HG03460 (cell line): ENCODE data around the gene CDKN1C.

Experiments used
- ATAC-seq: cut with Tn5 transposase; IDR thresholded peaks from one replicate; pipeline ENCODE4 v1.9.1; 2021; ENCODE audit not compliant: unreplicated experiment

CDKN1C gene

DNA sequence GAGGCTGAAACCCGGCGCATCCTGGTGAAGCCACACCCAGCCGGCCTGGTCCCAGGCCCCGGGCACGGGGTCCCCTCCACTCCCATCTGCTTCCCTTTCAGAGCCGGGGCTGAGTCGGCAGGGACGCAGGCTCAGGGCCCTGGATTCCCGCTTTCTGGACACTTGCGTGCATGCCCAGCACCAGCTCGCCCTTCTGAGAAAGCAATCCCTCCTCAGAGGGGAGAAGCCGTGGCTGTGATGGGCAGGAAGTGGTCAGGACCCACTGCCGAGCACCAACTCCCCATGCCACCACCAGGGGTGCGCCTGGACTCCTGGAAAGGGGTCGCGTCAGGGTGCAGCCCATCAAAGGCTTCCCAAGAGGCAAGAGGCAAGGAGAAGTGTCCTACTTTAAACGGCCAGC, 15.1 kb downstream of the CDKN1C start:
- no peak for ATAC-seq

GRCh38 chr11:2869561-2870427, 15.8 kb downstream of the CDKN1C start:
- ATAC-seq: no peak

DNA sequence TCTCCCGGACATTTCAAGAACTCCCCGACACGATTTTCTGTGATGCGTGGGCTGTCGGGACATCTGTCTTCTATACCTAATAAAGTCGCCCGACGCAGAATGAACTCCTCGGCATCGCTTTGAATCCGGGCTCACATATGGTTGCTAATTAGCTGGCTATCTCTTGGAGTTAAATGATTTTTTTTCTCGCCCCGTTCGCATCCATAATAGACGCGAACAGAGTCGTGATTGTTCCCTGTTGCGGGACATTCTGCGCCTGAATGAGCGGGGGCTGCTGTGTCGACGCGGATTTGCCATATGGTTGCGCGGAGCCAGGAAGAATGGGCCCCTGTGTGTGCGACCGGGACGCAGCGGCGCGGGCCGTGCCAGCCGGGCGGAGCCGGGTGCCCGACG, 16.4 kb downstream of the CDKN1C start:
- ATAC-seq: no peak

GRCh38 chr11:2868506-2869133, 17.0 kb downstream of the CDKN1C start:
- no peak for ATAC-seq

DNA sequence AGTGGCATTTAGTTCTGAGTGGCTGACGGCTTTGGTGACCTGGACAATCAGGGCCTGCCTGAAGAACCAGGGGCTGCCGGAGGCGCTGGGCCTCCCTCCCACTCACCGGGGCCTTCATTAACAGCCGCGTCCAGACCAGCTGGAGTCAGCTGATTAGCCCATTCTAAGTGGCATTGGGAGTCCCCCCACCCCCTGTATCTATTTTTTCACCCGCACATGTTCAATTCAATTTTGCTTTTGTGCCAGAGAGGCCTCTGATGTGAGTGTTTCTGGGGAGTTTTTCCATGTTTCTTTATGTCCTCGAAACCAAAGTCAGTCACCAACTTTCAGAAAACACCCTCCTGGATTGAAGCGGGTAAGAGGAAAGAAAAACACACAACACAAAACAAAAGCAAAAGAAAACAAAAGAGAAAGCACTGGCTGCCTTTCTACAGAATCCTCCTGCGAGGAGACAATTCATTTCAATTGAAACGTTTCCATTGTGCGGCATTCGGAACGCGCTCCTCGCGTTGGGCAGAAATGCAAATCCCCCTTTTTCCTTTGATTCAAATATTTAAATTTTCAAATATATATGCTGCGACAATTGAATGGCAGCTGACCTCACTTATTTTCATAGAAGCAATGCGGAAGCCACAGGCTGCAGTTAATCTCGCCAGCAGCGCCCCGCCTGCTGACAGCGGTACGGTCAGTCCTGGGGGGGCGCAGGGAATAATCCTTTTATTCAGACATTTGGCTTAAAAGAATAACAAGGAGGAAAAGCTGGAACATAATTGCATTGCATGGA, 17.7 kb downstream of the CDKN1C start:
- no peak for ATAC-seq

DNA sequence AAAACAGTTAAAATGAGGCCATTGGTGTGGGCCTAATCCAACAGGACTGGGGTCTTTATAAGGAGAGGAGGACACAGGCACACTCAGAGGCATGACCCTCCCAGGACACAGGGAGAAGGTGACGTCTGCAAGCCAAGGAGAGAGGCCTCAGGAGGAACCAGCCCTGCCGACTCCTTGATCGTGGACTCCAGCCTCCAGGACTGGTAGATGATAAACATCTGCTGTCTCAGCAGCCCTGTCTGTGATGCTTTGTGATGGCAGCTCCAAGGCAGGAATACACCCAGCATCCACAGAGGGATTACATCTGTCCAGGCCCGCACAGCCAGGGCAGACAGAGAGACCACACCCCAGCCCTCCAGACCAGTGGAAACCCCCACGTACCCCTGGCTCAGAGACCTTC, 18.4 kb downstream of the CDKN1C start:
- no peak for ATAC-seq

GRCh38 chr11:2865922-2866577, 19.5 kb downstream of the CDKN1C start:
- no peak for ATAC-seq

GRCh38 chr11:2864901-2865300, 20.7 kb downstream of the CDKN1C start:
- no peak for ATAC-seq

GRCh38 chr11:2863276-2863618, 22.3 kb downstream of the CDKN1C start:
- no peak for ATAC-seq

GRCh38 chr11:2862395-2863275, 22.9 kb downstream of the CDKN1C start:
- ATAC-seq: no peak

GRCh38 chr11:2860636-2861035, 24.9 kb downstream of the CDKN1C start:
- ATAC-seq: no peak

GRCh38 chr11:2859699-2860037, 25.9 kb downstream of the CDKN1C start:
- ATAC-seq: no peak

GRCh38 chr11:2858995-2859698, 26.4 kb downstream of the CDKN1C start:
- no peak for ATAC-seq

- no peak for ATAC-seq
Measured at GRCh38 chr11:2857918-2858317, 27.7 kb downstream of the CDKN1C start.

- ATAC-seq: no peak
Measured at GRCh38 chr11:2857276-2857675, 28.3 kb downstream of the CDKN1C start.

DNA sequence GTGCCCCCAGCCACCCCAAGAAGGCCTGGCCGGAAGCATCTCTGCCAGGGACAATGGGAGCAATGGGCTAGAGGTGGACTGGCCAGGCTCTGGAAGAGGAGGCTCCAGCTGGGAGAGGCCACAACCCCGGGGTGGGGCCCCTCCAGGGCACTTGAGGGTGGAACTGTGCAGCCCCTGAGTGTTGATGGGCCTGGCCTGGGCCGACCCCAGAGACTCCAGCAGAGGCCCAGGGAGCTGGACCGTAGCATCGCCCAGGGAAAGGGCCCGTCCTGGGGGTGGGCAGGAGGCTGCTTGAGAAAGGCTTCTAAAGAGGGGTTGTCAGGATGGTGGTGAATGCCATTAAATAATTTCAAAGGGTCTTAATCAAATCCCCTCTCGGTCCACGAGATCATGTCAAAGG, 30.4 kb downstream of the CDKN1C start:
- no peak for ATAC-seq

- no peak for ATAC-seq
Measured at GRCh38 chr11:2853997-2854560, 31.5 kb downstream of the CDKN1C start.

- no peak for ATAC-seq
Measured at GRCh38 chr11:2853401-2853800, 32.2 kb downstream of the CDKN1C start.

DNA sequence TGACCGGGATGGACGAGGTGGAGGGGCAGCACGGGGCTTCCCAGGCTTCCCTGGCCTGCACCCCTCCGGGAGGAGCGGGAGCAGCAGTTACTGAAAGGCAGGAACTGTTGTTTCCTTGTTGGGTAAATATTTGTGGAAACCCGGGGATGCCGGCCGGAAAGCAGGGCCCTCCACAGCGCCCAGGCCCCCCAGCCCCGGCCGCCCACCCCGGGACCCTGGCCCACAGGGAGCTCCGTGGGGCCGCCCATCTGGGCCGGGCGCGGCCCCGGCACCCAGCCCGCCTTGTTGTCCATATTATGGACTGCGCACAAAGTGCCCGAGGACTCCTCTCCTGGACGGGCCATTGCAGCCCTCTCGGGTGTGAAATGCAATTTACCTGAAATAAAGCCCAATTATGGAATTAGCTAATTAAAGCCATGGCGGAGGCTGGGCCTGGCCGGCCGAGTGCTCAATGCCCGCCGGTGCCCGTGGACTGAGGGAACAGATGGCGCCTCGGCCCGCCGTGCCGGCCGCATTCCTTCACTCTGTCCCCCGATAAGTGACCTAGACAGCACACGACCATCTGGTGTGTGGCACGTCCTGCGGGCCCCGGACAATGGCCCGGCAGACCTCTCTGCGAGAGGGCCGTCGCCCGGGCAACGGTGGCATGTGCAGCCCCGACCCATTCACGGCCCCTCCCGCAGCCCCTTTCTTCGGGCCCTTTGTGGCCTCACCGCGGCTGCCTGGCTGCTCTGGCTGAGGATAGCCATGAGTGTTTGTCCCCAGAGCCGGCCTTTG, 35.4 kb downstream of the CDKN1C start:
- ATAC-seq: no peak
